Kidney glomerular epithelial cell (primary cell): ENCODE measurements around the gene TOMM40.
"Not testable (repeated sequence)": the region's sequence is repeated elsewhere in the genome, so short reads cannot be mapped to it uniquely, and the experiment has no call there.

Source experiments
- DNase-seq: peaks from one replicate; lab custom pipeline; 2025; lab: John Stamatoyannopoulos, UW

TOMM40 gene

DNA sequence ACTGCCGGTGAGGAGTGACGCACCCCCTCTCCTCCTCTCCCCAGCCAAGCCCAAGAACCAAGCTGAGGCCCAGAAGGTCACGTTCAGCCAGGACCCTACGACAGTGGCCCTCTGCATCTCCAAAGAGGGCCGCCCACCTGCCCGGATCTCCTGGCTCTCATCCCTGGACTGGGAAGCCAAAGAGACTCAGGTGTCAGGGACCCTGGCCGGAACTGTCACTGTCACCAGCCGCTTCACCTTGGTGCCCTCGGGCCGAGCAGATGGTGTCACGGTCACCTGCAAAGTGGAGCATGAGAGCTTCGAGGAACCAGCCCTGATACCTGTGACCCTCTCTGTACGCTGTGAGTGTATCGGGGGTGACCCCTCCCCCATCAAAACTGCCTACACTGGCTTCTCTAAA, 19.2 kb upstream of the TOMM40 start:
- no peak for DNase-seq

DNA sequence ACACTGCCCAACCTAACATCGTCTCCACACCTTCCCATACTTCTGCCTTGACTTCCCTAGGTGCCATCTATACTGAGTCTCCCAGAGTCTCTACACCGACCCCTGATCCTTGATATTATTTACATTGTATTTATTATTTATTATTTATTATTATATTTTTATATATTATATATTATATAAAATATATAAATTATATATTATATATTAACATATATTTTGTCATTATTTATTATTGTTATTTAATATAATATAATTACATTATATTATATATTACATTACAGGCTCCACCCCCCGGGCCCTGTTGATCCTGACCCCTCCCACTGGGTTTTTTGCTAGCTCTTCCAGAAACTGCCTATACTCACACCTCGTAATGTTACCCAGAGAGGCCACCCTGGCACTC, 18.4 kb upstream of the TOMM40 start:
- no peak for DNase-seq

DNA sequence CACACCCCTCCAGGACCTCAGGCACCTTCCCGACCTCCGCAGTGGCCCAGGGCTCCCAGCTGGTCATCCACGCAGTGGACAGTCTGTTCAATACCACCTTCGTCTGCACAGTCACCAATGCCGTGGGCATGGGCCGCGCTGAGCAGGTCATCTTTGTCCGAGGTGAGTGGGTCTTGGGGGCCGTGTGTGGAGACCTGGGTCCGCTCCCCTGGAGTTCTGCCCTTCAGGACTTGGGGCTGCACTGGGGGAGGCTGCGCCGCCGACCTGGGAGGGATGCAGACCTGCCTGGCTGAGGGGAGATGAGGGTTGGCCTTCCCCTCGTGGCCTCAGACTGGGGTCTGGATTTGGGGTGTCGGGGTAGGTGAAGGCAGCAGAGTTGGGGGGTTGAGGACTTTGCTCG, 16.7 kb upstream of the TOMM40 start:
- DNase-seq = no peak

DNA sequence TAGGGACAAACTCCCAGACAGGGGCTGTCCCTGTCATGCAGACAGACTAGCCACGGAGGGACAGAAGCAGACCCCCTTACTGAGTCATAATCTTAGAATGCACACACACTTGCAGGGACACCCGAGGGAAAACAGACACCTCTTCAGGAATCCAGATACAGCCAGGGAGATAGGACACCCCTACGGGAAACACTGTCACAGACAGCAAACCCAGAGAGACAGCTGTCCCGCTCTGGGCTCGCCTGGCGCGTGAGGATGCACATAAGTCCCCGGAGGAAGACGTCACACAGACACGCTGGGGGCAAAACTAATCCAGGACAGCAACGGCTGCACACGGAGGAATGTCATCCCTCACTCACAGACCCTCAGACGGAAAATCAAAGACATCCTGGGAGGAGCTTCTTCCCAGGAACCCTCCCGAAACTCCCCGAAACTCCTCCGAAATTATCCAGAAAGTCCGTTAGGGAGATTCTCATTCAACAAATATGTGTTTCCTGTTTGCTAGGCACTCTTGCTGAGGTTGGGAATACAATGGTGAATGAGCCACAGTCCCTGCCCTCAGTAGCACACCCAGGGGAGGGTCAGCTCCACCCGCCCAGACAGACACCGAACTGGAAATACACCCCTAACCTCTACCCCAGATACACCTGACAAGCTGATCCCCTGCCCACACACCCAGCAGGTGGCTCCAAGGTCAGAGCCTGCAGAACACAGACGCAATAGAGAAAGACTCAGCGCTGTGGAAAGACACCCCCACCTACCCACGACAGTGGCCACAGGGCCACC, 15.2 kb upstream of the TOMM40 start:
- no peak for DNase-seq

DNA sequence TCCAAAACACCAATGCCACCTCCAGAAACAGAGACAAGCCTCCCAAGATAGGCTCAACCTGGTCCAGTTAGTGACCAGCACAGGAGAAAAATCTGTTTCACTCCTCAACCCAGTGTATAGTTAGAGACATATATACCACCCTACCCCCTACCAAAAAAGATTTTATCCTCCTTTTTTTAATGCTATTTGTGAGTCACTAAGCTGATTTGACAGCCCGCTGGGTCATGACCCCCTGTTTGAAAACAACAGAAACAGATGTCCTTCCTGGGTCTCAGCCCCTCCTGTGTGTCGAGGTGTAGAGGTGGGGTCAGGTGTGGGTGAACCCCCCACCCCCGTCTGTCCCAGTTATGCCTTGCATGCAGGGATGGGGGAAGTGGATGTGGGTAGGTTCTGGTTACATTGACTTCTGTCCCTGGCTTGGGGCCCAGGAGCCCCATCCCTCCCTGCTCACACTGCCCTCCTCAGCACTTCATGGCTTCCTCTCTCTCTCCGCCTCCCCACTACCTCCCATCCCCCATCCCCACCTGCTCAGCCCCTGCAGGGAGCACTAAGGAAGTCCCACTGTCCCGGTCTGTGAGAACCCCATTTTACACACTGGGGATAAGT, 14.0 kb upstream of the TOMM40 start:
- no peak for DNase-seq

DNA sequence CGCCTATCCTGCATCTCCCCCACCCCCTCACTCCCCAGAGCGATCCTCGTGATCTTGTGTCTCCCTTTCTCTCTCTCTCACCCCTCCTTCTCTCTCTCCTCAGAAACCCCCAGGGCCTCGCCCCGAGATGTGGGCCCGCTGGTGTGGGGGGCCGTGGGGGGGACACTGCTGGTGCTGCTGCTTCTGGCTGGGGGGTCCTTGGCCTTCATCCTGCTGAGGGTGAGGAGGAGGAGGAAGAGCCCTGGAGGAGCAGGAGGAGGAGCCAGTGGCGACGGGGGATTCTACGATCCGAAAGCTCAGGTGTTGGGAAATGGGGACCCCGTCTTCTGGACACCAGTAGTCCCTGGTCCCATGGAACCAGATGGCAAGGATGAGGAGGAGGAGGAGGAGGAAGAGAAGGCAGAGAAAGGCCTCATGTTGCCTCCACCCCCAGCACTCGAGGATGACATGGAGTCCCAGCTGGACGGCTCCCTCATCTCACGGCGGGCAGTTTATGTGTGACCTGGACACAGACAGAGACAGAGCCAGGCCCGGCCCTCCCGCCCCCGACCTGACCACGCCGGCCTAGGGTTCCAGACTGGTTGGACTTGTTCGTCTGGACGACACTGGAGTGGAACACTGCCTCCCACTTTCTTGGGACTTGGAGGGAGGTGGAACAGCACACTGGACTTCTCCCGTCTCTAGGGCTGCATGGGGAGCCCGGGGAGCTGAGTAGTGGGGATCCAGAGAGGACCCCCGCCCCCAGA, 12.8 kb upstream of the TOMM40 start:
- no peak for DNase-seq

DNA sequence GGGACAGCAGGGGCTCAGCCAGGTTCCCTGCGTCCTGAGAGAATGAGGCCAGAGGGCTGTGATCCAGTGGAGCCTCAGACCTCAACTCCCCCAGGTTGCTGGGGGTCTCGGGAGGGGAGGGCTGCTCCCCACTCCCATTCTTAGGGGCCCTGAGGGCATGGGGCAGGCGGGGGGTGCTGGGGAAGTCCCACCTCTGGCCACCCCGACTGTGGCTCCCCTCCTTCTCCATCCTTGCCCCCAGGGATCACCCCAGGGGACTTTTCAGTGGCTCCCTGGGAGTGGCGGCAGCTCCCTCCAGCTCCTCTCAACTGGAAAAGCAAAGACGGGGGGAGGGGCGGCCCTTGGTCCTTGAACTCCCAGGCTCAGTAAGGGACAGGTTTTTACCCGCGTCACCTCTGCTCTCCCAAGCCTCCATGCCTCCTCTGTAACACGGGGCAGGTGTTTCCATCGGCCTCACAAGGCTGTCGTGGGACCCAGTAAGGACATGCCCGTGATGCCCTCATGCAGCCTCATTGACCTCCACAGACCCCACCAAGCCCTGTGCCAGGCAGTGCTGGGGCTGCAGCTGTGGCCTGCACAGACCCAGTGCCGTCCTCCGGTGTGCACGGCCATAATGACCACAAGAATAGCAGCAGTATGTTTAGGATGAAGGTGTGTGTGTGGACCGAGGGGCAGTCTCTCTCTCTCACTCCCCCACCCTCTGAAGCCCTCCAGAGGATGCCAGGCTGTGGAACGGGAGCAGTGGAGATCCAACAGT, 11.6 kb upstream of the TOMM40 start:
- DNase-seq = no peak

DNA sequence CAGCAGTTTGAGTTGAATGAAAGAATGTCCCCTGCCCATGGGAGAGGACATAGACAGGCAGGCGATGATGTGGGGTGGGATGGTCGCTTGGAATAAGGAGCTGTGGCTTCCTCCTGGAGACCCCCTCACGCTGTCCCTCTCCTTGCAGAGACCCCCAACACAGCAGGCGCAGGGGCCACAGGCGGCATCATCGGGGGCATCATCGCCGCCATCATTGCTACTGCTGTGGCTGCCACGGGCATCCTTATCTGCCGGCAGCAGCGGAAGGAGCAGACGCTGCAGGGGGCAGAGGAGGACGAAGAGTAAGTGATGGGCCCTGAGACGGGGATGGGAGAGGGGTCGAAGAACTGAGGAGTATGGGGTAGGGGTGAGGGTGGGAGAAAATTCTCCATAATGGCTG, 9.0 kb upstream of the TOMM40 start:
- no peak for DNase-seq

DNA sequence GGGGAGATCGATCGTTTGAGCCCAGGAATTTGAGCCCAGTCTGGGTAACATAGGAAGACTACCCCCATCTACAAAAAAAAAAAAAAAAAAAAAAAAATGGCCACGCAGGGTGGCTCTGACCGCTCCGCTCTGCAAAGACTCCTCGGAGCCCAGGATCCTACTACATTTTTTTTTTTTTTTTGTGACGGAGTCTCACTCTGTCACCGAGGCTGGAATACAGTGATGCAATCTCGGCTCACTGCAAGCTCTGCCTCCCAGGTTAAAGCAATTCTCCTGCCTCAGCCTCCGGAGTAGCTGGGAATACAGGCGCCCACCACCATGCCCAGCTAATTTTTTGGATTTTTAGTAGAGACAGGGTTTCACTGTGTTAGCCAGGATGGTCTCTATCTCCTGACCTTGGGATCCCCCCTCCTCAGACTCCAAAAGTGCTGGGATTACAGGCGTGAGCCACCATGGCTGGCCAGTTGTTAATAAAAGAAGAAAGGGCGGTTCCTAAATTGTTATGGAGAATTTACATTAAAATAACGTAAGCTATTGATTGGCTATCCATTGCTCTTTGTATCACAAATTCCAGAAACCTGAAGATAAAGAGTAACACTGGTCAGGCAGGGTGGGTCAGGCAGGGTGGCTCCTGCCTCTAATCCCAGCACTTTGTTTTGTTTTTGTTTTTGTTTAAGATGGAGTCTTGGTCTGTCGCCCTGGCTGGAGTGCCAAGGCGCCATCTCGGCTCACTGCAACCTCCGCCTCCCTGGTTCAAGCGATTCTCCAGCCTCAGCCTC, 8.2 kb upstream of the TOMM40 start:
- not testable (repeated sequence) for DNase-seq

DNA sequence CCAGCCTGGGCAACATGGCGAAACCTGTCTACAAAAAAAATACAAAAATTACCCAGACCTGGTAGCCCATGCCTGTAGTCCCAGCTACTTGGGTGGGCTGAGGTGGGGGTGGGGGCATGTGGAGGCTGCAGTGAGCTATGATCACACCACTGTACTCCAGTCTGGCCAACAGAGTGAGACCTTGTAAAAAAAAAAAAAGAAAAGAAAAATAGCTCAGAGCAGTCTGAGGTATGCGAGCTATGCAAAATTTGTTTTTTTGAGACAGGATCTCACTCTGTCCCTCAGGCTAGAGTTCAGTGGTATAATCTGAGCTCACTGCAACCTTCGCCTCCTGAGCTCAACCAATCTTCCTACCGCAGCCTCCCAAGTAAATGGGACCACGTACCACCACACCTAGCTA, 7.1 kb upstream of the TOMM40 start:
- DNase-seq = peak; percentile 7

DNA sequence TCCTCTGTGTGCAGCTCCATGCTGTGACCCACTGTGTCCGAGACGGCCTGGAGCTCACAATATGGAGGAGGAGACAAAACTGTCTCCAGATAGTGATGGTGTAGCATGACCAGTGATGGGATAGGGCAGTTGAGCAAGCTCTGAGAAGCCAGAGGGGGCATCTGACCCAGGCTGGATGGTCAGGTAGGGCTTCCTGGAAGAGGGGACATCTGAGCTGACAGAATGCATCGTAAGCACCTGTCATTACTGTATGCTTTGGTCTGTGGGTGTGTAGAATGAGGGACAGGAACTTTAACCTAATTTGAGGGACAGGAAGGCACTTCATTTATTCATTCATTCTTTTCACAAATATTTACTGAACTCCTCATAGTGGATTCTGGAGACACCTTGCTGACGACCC, 6.5 kb upstream of the TOMM40 start:
- DNase-seq = no peak

DNA sequence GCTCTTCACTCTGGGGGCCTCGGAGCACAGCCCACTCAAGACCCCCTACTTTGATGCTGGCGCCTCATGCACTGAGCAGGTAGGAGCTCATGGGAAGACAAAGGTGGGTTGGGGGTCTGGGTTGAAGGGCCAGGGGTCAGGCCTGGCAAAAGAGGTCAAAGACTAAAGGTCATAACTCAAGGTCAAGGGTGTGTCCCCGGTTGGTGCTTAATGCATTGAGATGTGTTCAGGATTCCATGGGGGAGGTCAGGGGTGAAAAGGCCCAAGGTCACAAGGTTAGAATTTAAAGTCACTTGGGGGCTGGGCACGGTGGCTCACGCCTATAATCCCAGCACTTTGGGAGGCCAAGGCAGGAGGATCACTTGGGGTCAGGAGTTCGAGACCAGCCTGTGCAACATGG, 4.9 kb upstream of the TOMM40 start:
- DNase-seq = no peak

DNA sequence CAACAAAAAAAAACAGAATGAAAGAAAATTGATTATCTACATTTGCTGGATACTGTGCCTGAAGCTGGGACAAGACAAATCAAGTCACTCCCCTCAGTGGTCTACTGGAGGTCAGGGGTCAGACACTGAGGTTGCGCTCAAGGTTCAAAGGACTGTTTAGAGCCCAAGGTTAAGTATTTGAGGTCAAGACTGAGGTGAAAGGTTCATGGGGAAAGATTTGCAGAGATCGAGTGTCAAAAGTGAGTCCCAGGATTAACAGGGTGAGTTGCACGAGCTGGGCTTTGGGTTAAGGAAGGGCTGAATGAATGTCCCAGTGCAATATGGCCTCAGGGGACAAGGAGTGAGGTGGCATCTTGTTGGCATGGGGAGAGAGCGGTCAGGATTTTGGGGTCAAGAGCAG, 3.4 kb upstream of the TOMM40 start:
- DNase-seq = no peak

DNA sequence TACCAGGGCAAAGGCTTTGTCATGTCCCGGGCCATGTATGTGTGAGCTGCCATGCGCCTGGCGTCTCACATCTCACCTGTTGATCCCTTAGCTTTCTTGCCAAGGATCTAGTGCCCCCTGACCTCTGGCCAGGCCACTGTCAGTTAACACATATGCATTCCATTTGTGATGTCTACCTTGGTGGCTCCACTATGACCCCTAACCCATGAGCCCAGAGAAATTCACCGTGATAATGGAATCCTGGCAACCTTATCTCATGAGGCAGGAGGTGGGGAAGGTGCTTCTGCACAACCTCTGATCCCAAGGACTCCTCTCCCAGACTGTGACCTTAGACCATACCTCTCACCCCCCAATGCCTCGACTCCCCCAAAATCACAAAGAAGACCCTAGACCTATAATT, 2.7 kb upstream of the TOMM40 start:
- not testable (repeated sequence) for DNase-seq

DNA sequence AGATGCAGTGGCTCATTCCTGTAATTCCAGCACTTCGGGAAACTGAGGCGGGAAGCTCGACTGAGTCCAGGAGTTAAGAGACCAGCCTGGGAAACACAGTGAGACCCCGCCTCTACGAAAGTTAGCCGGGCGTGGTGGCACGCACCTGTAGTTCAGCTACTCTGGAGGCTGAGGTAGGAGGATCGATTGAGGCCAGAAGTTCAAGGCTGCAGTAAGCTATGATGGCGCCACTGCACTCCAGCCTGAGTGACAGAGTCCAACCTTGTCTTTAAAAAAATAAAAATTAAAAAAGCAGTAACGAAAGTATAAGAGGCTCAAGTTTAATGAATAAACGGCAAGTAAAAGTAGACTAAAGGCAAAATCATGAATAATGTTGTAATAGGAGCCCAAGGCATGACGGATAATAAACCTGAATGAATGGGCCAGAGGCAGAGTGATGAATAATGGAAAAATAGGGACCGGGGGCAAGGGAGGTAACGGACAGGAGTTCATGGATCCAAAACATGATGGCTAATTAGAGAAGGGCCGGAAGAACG, 1.2 kb upstream of the TOMM40 start:
- DNase-seq = no peak

DNA sequence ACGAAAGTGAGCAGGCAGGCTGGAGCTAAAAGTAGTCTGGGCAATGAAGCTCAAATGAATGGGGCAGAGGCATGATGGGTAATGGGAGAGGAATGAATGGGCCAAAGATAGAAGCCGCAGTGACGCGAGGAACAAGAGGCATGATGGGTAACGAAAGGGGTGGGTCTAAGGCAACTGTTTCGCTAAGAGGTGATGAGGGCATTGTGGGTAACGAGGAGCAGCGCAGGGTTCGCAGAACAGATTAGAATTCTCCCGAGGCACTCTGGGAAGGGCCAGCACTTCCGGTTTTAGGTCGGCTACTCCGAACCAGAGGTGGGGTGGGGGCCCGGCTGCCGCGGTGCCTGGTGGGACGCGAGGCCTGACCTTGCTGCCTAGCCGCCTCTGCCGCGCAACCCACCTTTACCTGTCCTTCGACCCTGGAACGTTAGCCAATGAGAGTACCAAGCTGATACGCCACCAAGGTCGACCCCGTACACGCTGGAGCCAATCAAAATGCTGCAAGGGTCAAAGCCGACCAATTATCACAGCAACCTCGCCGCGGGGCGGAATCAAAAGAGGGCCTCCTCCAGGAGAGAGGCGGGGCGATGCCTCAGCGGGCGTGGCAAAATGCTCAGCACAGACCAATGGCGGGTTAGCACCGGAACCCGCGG, 563 bp upstream of the TOMM40 start:
- peak; percentile 100 for DNase-seq

DNA sequence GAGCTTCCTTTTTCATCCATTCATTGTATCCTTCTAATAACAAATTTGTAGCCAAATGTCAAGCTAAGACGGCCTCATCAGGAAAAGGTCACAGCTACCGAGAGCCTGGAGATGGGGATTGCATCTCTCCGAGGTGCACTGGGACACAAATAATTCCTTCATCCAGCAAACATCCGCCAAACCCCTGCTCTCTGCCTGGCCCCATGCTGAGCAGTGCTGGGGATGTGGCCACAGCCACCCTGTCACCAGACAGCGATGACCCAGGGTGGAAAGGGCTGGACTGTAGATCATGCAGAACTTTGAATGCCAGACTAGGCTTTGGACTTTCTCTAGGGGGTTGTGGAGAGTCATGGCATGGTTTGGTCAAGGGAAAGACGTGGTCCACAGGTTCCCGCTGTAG, 1.9 kb downstream of the TOMM40 start:
- no peak for DNase-seq

DNA sequence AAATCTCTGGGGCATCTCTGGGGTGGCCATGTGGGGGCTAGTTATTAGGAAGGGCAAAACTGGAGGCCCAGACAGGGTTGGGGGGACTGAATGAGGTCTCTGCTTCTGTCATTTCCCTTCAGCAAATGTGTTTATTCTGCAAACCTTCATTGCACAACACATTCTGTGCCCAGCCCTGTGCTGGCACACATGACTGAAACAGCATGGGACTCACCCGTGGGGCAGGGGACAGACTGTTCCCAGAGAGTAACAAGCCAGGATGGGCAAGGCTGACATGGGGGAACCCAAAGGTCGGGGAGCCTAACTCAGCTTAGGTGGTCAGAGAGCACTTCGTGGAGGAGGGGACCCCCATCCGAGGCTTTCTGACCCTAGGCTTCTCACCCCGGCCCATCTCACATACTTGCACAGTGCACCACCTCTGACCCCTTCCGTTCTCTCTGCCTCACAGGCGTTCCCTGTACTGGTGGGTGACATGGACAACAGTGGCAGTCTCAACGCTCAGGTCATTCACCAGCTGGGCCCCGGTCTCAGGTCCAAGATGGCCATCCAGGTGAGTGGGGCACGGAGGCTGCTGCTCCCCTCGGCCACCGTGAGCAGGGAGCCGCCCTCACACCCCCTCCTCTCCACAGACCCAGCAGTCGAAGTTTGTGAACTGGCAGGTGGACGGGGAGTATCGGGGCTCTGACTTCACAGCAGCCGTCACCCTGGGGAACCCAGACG, 2.4 kb downstream of the TOMM40 start:
- DNase-seq = no peak

DNA sequence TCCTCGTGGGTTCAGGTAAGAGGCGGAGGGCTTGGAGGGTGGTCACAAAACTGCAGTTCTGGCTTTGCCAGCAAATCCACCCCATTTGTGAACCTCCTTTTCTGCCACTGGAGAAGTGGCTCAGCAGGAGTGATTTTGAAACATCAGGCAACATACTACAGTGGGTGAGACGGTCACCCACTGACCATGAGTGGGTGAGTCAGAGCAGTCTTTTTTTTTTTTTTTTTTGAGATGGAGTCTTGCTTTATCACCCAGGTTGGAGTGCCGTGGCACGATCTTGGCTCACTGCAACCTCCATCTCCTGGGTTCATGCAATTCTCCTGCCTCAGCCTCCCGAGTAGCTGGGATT, 3.0 kb downstream of the TOMM40 start:
- no peak for DNase-seq

DNA sequence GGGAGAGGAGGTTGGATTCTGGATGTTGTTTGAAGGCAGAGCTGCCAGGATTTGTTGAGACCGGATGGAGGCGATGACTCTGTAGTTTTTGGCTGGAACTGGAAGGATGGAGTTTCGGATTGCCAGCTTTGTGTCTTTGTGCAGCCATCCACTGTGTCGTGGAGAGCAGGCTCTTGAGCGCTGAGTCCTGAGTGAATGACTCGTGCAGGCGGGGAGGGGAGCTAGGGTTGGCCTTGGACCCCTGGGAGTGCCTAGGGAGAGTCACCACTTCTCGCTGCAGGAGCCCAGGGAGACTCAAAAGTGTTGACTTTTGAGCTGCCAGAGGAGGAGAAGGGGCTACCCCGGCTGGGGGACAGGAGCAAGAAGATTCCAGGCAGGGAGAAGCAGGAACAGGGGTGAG, 3.9 kb downstream of the TOMM40 start:
- no peak for DNase-seq
